ENCODE measurements around the gene AKT3.

AKT3 gene

DNA sequence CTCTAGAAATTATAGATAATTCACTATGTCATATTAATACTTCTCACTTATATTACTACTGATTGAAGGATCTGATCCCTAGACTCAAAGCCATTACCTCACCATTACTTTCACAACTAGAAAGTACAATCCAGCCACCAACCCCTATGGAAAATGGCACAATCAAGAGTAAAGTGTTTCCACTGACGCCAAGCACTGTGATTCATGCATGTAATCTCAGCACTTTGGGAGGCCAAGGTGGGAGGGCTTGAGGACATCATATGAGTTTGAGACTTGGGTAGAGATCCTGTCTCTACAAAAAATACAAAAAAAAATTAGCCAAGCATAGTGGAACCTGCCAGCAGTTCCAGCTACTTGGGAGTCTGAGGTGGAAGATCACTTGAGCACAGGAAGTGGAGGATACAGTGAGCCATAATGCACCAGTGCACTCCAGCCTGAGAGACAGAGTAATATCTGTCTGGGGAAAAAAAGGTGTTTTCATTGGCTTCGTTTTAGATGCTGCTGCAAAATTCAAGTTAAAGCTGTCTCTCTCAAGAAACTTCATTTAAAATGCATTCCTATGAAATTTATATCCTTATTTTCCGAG lies 126.5 kb downstream of the AKT3 start:
- no peak for TF ChIP-seq POLR2A (IDR thresholded peaks at IDR 0.05; ENCODE audit: low read depth, low read length)
- TF ChIP-seq SPI1 (IDR thresholded peaks at IDR 0.05; ENCODE audit: low read depth, low read length) = no peak
- TF ChIP-seq POLR2AphosphoS5 (IDR thresholded peaks at IDR 0.05; ENCODE audit: low read depth, low read length) = no peak
- no peak for TF ChIP-seq POU2F2 (IDR thresholded peaks at IDR 0.05; ENCODE audit: low read depth, low read length)
- TF ChIP-seq TAF1 (IDR thresholded peaks at IDR 0.05; ENCODE audit: low read depth, low read length) = no peak
- TF ChIP-seq PAX5 (IDR thresholded peaks at IDR 0.05; ENCODE audit: insufficient read depth, low read length, severe bottlenecking) = no peak
- DNase-seq (ENCODE audit: insufficient read length, low spot score) (no peak), FAIRE-seq (no peak)

DNA sequence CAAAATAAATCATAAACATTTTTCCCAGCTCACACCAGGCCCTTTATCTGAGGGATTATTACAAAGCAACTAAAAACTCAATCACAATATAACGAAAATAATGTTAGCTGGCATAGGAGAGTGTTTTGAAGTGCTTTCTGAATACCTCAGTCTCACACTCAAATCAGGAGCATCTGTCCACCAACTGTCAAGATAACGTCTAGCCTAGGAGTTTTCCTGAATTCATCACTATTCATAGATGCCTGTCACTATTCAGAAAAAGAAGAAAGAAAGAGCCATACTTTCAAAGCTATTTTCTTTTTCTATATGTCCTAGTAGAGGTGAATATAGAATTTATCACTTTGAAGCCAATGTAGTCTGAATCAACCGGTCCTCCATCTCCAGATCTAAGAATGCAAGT lies 127.0 kb downstream of the AKT3 start:
- no peak for TF ChIP-seq SPI1 (IDR thresholded peaks at IDR 0.05; ENCODE audit: low read depth, low read length)
- TF ChIP-seq PAX5 (IDR thresholded peaks at IDR 0.05; ENCODE audit: insufficient read depth, low read length, severe bottlenecking) = no peak
- no peak for FAIRE-seq

DNA sequence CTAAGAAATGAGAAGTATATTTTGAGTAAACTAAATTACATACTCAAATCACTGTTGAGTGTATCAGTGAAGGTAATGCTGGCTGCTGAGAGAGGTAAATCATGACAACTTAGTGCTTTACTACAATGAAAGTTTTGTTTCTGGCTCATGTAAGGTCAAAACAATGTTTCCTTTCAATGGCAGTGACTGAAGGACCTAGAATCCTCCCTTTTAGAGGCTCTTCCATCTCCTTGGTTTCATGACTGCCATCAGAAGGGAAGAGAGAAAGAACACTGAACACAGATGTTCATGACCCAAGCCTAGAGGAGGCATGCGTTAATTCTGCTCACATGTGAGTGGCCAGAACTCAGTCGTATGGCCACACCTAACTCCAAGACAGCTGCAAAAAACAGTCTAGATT lies 130.6 kb downstream of the AKT3 start:
- DNase-seq (ENCODE audit: insufficient read length, low spot score) (no peak), FAIRE-seq (no peak)

More for the DNA sequence above, 127.0 kb downstream of the AKT3 start:
- no peak for DNase-seq (ENCODE audit: insufficient read length, low spot score)

DNA sequence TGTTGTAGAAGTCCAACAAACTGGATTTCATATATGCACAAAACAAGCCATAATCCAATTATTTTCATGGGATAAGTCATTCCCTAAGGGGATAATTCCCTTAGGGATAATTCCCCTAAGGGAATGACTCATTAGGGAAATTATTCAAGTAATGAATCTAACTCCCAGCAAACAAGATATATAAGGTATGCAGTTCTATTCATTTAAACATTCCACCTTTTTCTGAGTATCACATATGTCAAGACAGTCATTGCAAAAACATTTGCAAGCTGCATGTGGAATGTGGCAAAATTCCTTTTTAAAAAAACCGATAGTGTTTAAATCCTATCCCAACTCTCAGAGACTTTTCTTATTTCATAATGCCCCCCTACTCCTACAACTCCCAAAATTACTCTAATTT lies 131.2 kb downstream of the AKT3 start:
- FAIRE-seq = no peak
- no peak for TF ChIP-seq TAF1 (IDR thresholded peaks at IDR 0.05; ENCODE audit: low read depth, low read length)
- TF ChIP-seq SPI1 (IDR thresholded peaks at IDR 0.05; ENCODE audit: low read depth, low read length) = no peak
- no peak for TF ChIP-seq POU2F2 (IDR thresholded peaks at IDR 0.05; ENCODE audit: low read depth, low read length)
- TF ChIP-seq POLR2AphosphoS5 (IDR thresholded peaks at IDR 0.05; ENCODE audit: low read depth, low read length) = no peak
- no peak for TF ChIP-seq POLR2A (IDR thresholded peaks at IDR 0.05; ENCODE audit: low read depth, low read length)
- TF ChIP-seq PAX5 (IDR thresholded peaks at IDR 0.05; ENCODE audit: insufficient read depth, low read length, severe bottlenecking) = no peak
- no peak for DNase-seq (ENCODE audit: insufficient read length, low spot score)

More for the DNA sequence above, 130.6 kb downstream of the AKT3 start:
- no peak for TF ChIP-seq POU2F2 (IDR thresholded peaks at IDR 0.05; ENCODE audit: low read depth, low read length)
- no peak for TF ChIP-seq TAF1 (IDR thresholded peaks at IDR 0.05; ENCODE audit: low read depth, low read length)
- no peak for TF ChIP-seq POLR2A (IDR thresholded peaks at IDR 0.05; ENCODE audit: low read depth, low read length)
- TF ChIP-seq SPI1 (IDR thresholded peaks at IDR 0.05; ENCODE audit: low read depth, low read length) = no peak
- no peak for TF ChIP-seq PAX5 (IDR thresholded peaks at IDR 0.05; ENCODE audit: insufficient read depth, low read length, severe bottlenecking)
- TF ChIP-seq POLR2AphosphoS5 (IDR thresholded peaks at IDR 0.05; ENCODE audit: low read depth, low read length) = no peak

DNA sequence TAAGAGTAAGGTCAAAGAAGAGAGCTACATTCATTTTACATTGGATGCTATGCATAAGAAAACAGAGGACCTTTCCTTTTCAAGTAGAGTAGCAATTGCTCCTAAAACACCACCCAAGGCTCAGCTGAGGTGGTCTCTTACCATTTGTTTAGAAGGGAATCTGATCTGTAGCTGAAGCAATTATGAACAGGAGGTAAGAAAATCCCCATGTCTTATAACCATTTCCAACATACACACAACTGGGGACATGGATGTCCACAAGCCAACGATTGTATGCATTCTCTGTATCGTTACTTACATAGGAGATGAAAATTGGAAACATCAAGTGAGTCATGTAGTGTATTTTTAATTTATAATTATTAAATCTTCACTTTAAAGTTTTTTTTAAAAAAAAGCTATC lies 132.0 kb downstream of the AKT3 start:
- no peak for TF ChIP-seq PAX5 (IDR thresholded peaks at IDR 0.05; ENCODE audit: insufficient read depth, low read length, severe bottlenecking)
- no peak for TF ChIP-seq TAF1 (IDR thresholded peaks at IDR 0.05; ENCODE audit: low read depth, low read length)
- no peak for TF ChIP-seq POLR2A (IDR thresholded peaks at IDR 0.05; ENCODE audit: low read depth, low read length)
- no peak for TF ChIP-seq POU2F2 (IDR thresholded peaks at IDR 0.05; ENCODE audit: low read depth, low read length)
- no peak for TF ChIP-seq POLR2AphosphoS5 (IDR thresholded peaks at IDR 0.05; ENCODE audit: low read depth, low read length)
- no peak for TF ChIP-seq SPI1 (IDR thresholded peaks at IDR 0.05; ENCODE audit: low read depth, low read length)
- FAIRE-seq = no peak
- no peak for DNase-seq (ENCODE audit: insufficient read length, low spot score)

DNA sequence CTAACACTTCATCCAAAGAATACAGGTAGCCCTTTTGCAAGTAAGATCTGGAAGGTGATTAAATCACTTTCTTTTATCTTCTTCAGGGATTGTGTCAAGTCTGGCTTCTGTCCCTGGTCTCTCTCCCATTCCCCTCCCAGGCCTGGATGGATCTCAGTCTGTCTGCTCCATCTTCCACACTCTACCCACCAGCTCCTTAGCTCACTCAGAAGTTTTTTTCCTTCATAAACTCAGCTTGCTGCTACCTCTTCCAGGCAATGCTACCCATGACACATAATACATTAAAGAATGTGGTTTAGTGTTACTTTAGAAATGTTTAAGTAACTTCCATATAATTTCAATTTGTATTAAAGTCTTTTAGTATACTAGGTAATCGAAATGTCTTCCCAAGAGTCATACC lies 133.1 kb downstream of the AKT3 start:
- DNase-seq (ENCODE audit: insufficient read length, low spot score) = no peak
- no peak for TF ChIP-seq SPI1 (IDR thresholded peaks at IDR 0.05; ENCODE audit: low read depth, low read length)
- no peak for TF ChIP-seq POU2F2 (IDR thresholded peaks at IDR 0.05; ENCODE audit: low read depth, low read length)
- TF ChIP-seq POLR2AphosphoS5 (IDR thresholded peaks at IDR 0.05; ENCODE audit: low read depth, low read length) = no peak
- no peak for TF ChIP-seq POLR2A (IDR thresholded peaks at IDR 0.05; ENCODE audit: low read depth, low read length)
- no peak for TF ChIP-seq TAF1 (IDR thresholded peaks at IDR 0.05; ENCODE audit: low read depth, low read length)
- TF ChIP-seq PAX5 (IDR thresholded peaks at IDR 0.05; ENCODE audit: insufficient read depth, low read length, severe bottlenecking) = no peak
- no peak for FAIRE-seq

DNA sequence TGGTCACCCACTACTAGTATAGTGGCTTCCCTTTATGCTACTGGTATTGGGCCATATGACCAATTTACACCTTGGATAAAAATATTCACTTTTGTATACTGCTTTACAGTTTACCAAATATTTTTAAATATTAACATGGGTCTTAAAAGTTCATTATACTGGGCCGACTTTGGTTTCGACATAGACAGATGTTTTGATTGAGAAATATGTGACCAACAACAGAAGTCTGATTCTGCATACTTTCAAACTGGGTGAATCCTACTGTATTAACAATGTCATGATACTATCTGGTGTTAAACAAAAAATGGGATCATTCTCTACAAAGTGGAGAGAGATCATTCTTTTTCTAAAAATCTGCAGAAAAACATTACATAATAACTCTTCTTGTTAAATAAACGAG lies 134.8 kb downstream of the AKT3 start:
- DNase-seq (ENCODE audit: insufficient read length, low spot score) (no peak), FAIRE-seq (no peak)
- TF ChIP-seq PAX5 (IDR thresholded peaks at IDR 0.05; ENCODE audit: insufficient read depth, low read length, severe bottlenecking) = no peak

DNA sequence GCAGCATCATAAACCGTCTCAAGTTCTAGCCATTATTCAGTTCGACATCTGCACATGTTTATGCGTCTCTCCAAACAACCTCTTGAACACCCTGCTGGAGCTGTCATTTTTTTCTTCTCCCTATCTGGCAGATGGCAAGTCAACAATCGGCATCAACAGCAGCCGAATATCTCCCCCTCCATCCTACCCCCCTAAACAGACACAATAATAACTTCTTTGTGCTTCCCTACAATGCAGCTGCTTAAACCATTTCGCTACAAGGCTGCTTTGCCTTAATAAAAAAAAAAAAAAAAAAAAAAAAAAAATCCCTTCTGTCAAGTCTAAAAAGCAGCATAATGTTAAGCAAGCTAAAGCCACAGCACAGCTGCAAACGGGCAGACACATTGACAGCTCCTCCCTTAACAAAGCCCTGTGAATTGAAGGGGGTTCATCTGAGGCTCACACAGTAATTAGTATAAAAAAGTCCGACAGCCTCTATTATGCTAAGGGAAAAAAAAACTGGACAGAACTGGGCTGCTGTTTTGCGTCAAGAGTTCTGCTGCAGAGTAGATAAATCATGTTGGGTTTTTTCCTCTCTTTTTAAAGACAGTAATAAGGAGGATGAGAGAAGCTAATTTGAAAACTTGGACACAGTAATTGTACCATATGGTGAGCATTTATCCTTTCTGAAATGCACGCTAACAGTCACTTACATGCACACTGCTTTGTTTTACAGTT lies 136.4 kb downstream of the AKT3 start:
- TF ChIP-seq POU2F2 (IDR thresholded peaks at IDR 0.05; ENCODE audit: low read depth, low read length) (no peak), TAF1 (IDR thresholded peaks at IDR 0.05; ENCODE audit: low read depth, low read length) (no peak), SPI1 (IDR thresholded peaks at IDR 0.05; ENCODE audit: low read depth, low read length) (no peak), POLR2A (IDR thresholded peaks at IDR 0.05; ENCODE audit: low read depth, low read length) (no peak), POLR2AphosphoS5 (IDR thresholded peaks at IDR 0.05; ENCODE audit: low read depth, low read length) (no peak), PAX5 (IDR thresholded peaks at IDR 0.05; ENCODE audit: insufficient read depth, low read length, severe bottlenecking) (no peak)
- FAIRE-seq (no peak), DNase-seq (ENCODE audit: insufficient read length, low spot score) (no peak)

DNA sequence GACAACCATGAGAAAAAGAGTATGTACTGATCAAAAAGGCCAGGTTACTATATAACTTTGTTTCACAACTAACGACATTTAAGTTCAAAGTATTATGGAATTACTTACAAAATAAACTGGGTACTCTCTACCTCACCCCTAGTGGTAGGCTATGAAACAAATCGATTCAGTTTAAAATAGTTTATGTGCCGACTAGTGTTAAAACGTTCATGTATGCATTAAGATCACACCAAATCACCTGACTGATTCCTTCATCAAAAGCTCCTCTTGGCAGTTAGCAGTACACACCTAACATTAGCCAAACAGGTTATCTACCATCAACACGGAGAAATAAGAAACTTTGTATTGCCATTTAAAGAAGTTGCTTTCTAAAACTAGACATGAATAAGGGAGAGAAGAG lies 137.1 kb downstream of the AKT3 start:
- no peak for TF ChIP-seq PAX5 (IDR thresholded peaks at IDR 0.05; ENCODE audit: insufficient read depth, low read length, severe bottlenecking)
- DNase-seq (ENCODE audit: insufficient read length, low spot score) (no peak), FAIRE-seq (no peak)

DNA sequence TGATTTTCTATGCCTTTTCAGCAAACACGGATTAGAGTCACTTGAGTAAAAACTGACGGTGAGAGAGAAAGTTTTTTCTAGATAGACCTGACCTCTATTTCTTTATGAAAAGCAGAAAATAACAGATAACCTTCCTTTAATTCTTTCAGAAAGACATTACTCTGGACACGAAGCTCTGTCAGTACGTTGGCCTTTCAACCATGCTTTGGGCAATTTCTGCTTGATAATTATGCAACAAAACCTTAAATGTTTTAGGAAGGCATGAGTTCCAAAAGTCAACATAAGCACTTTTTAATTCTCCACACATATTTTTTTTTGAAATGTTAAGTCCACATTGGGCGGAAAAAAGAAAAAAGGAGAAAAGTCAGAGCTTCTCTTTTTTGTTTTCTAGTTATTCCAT lies 137.8 kb downstream of the AKT3 start:
- no peak for TF ChIP-seq POU2F2 (IDR thresholded peaks at IDR 0.05; ENCODE audit: low read depth, low read length)
- FAIRE-seq (no peak), DNase-seq (ENCODE audit: insufficient read length, low spot score) (no peak)

All from GM12891 (cell line).